ENCODE results near the gene SERPINB7.
"Not testable (repeated sequence)": the region's sequence is repeated elsewhere in the genome, so short reads cannot be mapped to it uniquely, and the experiment has no call there.

Gene SERPINB7

GRCh38 chr18:63775166-63775730 is at the start of gene SERPINB7:
TSS of gene SERPINB7 (plus strand) at chr18:63775418. CDS start at chr18:63782373, 6,955 bp downstream.
- no peak for DNase-seq

DNA sequence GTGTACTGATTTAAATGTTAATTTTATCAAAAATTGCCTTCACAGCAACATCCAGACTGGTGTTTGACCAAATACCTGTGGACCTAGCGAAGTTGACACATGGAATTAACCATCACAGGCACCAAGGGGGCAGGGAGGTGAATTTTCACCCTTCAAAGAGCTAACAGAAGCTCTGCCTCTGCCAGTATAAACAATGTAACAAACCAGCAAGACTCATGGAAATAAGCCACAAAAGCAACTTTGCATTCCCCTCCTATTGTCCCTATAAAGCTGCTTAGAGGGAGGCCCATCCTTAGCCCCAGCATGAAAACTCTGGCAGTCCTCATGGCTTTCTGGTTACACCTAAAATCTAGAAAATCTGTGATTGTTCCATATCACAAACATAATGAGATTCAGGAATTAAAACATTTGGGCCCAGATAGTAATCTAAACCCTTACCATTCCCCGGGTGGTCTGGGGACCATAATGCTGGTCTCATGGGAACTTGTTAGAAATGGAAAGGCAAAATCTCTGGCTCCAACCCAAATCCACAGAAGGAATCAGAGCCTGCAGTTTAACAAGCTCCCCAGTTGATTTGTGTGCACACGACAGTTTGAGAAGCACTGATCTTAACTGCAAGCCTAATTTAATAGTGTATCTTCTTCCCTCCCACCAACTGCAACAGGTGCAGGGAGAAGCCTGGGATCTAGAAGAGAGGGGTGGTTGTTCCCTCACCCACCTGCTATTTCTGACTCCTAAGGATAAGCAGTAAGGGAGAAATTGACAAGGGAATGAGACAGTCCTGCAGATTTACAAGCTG is 49.3 kb upstream of the SERPINB7 start:
- no peak for DNase-seq

- no peak for DNase-seq
These were observed 44.4 kb upstream of the SERPINB7 start for GRCh38 chr18:63730773-63731172.

DNA sequence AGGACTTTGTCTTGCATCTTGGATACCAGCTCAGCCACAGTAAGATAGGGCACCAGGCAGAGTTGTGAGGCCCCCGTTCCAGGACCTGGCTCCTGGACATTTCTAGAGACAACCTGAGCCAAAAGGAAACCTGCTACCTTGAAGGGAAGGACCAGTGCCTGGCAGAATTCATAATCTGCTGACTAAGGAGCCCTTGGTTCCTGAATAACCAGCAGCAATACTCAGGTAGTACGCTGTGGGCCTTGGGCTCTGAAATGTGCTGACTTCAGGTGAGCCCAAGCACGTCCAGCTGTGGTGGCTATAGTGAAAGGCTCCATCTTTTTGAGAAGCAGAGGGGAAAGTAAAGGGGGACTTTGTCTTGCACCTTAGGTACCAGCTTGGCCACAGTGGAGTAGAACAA is 44.0 kb upstream of the SERPINB7 start:
- no peak for DNase-seq

DNA sequence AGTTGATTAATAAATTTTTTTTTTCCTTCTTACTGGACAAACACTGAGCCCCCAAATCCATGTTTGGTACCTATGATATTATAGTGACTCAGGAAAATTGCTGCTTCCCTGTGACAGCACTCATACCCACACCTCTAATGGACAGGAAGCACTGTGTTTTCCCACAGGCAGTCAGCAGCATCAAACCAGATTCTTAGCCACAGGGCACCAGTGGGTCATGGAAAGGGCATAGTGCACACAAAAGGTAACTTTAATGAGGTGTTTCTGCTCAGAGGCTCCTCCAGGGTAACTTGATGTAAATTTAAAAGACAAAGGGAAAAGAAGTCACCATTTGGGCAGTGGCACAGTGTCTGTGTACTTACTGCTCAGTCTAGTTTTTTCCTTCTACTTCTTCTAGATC is 38.3 kb upstream of the SERPINB7 start:
- no peak for DNase-seq

DNA sequence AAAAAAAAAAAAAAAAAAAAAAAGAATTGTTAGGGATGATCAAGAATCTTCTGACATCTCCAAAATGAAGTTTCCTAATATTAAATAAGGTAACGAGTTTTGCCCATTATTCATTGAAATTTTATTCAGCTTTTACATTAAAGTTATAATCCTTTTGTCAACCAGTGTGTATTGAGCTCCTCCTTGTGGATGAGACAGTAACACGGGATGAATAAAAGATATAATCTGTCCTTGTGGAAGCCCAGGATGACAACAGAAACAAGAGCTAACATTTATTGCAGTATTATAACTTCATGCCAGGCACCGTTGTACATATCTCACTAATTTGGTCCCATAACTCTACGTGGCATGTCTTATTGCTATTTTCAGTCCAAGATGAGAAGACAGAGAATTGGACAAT is 33.4 kb upstream of the SERPINB7 start:
- no peak for DNase-seq

DNA sequence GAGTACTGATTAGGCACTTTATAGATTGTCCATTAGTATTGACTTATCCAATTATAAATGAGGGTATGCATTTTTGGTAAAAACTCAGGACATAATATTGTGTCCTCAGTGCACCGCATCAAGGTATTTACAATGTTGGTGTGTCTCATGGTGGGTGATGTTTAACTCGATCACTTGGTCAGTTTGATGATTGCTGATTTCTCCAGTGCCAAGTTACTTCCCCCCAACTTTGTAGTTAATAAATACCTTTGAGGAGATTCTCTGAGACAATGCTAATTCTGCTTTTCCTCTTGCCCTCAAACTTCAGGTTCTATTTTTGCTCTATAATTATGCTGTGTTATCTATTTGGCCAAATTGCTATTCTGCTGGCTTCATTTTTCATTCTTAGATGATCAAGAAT is 28.2 kb upstream of the SERPINB7 start:
- no peak for DNase-seq

DNA sequence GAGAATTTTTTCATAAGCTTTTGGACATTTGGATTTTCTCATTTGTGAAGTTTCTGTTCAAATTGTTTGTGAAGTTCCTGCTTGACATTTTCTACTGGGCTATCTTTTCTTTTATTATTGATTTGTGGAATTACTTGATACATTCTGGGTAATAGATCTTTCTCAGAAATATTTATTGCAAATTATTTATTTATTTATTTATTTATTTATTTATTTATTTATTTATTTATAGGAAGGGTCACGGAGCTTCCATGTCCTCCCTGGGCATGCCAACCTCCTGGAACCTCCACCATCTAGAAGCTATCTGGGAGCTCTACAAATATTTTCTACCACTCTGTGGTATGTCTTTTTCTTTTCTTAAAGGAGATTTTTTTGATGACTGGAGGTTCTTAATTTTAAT is 25.7 kb upstream of the SERPINB7 start:
- DNase-seq: no peak

DNA sequence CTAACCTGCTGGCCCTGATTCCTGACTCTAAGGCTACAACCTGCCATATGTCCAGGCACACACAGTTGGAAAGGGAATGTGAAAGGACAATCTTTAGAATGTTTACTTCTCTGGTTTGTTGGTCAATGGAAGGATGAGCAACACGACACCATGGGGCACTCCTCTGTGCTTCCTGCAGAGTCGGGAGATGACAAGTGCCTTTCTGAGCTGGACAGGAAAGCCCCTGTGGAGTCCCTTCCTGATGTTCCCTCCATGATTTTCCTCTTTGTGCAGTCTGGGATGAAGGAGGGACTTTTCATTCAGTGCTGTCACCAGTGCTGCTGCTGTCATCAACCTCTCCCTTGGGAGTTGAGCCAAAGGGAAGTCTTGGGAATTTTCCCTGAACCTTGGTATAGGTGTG is 22.6 kb upstream of the SERPINB7 start:
- no peak for DNase-seq

GRCh38 chr18:63753676-63754075 is 21.5 kb upstream of the SERPINB7 start:
- no peak for DNase-seq

- no peak for DNase-seq
These were observed 17.7 kb upstream of the SERPINB7 start for GRCh38 chr18:63757541-63757940.

DNA sequence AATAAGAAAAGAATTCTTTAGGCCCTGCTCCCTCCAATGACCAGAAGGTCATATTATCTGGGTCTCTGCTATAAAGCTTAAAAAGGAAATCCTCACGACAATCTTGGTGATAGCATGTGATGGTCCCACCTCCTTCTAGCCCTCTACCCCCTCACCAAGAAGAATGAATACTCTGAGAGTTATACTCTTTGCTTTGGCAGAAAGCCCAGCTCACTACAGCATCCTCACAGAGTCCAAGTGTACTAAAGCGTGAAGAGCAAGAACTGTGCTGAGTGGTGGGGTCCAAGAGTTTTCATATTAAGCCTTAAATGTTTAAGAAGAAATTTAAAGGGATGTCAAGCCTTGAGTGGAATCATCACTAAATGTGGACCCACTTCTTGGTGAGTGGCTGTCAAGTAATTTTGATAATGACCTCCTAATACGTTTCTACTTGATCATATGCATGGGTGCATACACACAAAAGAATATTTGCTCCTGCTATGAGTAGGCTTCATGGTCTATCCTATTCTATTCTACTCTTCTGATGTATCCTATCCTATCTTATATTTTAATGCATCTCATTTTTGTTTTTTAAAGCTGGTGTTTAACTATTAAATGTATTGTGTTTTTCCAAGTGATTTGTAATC is 16.5 kb upstream of the SERPINB7 start:
- no peak for DNase-seq

- not testable (repeated sequence) for DNase-seq
These were observed 15.4 kb upstream of the SERPINB7 start for GRCh38 chr18:63759786-63760185.

- no peak for DNase-seq
These were observed 12.7 kb upstream of the SERPINB7 start for GRCh38 chr18:63762518-63762917.

GRCh38 chr18:63763831-63764600 is 11.2 kb upstream of the SERPINB7 start:
- no peak for DNase-seq

- no peak for DNase-seq
These were observed 9.4 kb upstream of the SERPINB7 start for GRCh38 chr18:63765837-63766236.

GRCh38 chr18:63773551-63773950 is 1.7 kb upstream of the SERPINB7 start:
- no peak for DNase-seq

GRCh38 chr18:63774511-63774910 is 707 bp upstream of the SERPINB7 start:
- DNase-seq: no peak

- no peak for DNase-seq
These were observed 4.2 kb downstream of the SERPINB7 start for GRCh38 chr18:63779386-63779785.

DNA sequence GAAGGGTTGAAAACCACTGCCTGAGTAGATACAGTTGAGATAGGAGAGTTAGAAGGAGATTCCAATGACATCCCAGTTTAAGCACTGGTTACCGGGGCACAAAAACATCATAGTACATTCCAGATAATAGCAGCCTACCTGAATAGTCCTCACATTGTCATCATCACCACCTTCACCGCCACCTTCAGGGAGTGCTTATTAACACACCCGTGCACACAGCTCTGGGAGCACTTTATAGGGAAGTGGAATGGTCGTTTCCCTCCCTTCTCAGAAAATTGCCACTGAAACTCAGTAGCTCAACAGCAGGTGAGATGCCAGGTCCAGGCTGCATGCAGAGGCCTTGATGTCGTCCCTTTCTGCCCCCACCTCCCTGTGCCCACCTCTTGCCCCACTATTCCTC is 8.2 kb downstream of the SERPINB7 start:
- DNase-seq: no peak

DNA sequence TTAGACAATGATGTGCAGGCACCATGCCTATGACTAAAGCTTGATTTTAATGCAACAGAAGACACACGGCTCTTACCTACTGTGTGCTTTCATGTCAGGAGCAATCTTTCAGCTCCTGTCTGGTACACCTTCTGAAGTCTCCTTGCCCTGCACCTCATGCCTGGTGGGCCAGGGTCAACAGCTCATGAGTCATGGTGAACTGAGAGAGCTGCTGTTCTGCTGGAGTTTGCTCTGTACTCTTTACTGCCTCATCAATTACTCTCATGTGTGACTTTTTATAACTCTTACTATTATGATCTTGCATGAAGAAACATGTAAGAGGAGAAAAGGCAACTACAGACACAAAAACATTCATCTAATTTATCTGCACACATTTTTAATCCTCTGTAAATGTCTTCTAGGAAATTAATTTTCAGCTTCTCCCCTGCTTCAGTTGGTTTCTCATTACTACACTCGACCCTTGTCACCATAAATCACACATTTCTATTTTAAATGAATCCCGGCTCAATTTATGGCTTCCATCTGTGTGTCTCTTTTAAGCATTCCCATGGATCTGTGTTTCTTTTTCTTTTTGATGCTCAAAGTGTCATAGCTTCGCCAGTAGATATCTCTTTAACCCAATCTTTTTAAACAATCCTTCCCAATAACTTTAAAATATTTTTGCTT is 9.7 kb downstream of the SERPINB7 start:
- DNase-seq: no peak

DNA sequence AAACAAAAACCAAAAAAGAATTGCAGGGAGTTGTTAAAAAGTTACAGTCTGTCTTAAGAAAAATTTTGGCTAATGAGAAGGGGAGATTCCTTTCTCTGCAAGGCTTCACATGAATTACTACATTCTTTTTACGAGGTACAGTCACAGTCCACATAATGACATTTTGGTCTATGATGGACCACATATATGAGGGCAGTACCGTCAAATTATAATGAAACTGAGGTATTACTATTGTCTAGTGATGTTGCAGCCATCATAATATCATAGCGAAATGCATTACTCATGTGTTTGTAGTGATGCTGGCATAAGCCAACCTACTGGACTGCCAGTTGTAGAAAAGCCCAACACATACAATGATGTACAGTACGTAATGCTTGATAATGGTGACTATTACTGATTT is 12.5 kb downstream of the SERPINB7 start:
- no peak for DNase-seq
